Measurements from ENCODE around the gene FAM107B.
"Not testable (repeated sequence)": the region's sequence is repeated elsewhere in the genome, so short reads cannot be mapped to it uniquely, and the experiment has no call there.

The FAM107B gene

DNA sequence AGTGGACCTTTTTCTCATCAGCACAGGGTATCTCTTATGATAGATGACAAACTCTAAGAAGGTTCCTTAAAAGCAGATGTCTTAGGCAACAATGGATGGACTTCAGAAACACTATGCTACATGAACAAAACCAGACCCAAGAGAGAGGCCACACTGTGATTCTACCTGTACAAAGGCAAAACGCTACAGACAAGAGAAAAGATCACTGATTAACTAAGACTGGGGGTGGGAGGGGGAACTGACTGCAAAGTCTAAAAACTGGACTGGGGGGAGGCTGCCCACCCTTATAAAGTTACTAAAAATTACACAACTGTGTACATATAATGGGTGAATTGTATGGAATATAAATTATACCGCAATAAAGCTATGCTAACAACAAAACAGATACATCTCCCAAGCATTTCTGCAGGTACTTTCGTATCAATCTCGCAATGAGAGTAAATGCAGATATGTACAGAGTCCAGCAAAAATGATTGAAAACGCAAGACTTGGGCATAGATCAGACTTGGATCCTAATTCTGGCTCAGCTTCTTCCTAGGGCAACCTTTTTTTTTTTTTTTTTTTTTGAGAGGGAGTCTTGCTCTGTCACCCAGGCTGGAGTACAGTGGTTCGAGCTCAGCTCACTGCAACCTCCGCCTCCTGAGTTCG is 179.7 kb downstream of the FAM107B start:
- DNase-seq = no peak

GRCh38 chr10:14593806-14594205 is 180.9 kb downstream of the FAM107B start:
- DNase-seq = no peak

DNA sequence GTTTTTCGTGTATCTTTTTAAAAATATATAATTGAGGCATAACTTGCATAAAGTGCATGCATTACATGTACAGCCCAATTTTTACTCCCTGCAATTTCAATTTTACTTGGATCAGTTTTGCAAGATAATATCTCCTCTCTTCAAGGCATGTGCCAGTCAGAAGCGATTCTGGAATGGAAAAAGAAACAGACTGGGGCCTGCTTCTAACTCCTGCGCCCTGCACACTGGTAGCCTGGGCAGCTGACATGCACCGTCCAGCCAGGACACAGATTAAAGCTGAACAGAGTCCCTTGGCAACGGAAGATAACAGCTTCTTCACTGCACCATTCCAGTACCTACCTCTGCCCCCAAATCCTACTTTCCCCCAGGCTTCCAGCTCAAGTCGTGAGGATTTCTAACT is 182.1 kb downstream of the FAM107B start:
- no peak for DNase-seq

GRCh38 chr10:14592026-14592425 is 182.7 kb downstream of the FAM107B start:
- DNase-seq = no peak

DNA sequence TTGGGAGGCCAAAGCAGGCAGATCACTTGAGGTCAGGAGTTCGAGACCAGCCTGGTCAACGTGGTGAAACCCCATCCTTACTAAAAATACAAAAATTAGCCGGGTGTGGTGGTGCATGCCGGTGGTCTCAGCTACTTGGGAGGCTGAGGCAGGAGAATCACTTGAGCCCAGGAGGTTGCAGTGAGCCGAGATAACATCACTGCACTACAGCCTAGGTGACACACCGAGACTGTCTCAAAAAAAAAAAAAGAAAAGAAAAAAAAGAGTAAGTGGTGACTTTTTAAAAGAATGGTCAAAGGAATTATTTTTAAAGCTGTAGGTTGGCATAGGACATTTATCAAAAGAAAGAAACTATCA is 185.8 kb downstream of the FAM107B start:
- not testable (repeated sequence) for DNase-seq

GRCh38 chr10:14588084-14588937 is 186.4 kb downstream of the FAM107B start:
- DNase-seq = peak; percentile 72

DNA sequence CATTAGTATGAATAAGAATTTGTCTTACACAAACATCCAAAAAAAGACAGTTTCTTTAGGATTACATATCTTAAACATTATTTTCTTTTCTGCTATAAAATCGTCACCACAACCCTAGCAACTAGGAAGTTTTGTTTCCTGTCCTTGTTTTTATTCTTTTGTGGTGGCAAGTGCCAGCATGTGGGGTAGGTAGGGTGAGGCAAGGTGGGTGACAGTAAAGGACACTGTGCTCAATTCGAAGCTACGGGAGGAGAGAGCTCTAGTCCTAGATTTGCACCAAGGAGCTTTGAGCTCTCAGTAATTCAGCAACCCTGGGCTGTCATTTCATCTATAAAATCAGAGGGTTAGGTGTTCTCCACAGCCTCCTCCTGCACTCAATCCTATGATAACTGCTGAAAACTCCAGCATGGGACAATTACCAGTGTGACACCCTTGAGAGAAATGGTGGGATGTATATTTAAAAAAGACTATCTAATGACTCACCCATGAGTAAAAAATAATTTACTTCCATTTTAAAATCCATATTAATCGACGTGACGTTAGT is 187.1 kb downstream of the FAM107B start:
- no peak for DNase-seq

GRCh38 chr10:14586901-14587300 is 187.8 kb downstream of the FAM107B start:
- DNase-seq = peak; percentile 59

- no peak for DNase-seq
Measured at GRCh38 chr10:14585287-14586193, 189.2 kb downstream of the FAM107B start.

DNA sequence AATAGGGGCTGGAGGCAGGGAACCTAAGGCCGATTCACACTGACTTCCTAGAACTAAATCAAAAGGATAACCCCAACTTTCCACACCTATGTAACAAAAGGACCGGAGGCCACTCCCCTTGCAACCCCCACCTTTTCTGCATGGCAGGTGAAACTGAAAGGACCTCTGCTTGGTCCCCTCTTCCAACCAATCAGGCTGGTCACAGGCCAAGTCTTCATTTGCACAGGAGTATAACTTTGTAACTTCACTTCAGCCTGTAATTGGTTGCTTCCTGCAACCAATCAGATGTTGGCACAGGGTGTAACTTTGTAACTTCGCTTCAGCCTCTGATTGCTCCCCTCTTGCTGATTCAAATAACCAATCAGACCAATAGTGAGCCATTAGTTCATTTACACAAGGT is 190.0 kb downstream of the FAM107B start:
- peak; percentile 53 for DNase-seq

DNA sequence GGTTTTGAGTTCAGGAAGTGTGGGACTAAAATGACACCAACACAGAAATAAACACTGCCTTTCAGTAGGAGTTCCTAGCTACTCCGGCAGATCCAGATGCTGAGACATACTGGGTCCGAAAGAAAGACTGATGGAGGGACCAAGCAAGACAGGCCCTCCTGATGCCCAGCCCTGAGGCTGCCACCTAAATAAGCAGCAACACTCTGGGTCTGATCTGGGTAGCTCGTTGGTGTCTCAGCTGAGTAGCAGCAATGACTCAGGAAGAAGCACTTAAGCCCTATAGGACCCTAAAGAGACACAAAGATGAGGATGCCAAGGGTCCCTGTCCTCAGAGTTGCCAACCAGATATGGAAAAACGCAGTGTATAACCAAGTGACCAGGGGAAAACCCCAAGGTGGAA is 190.7 kb downstream of the FAM107B start:
- no peak for DNase-seq

DNA sequence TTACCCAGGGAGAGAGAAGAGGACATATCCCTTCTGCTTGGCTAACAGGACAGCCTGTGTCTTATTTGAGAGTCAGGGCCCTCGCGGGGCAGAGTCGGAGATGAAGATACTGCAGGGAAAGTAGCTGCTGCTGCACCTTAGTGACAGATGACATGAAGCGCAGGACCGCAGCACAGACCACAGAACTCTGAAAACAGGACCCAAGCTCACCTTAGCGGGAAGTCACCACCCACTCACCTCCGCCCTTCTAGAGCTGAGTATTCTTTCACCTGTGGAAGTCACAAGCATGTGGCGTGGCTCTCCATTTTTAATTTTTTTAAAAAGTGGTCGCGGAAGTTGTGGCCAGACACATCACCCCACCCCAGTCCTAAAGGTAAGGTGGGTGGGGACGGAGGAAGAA is 191.4 kb downstream of the FAM107B start:
- peak; percentile 85 for DNase-seq

DNA sequence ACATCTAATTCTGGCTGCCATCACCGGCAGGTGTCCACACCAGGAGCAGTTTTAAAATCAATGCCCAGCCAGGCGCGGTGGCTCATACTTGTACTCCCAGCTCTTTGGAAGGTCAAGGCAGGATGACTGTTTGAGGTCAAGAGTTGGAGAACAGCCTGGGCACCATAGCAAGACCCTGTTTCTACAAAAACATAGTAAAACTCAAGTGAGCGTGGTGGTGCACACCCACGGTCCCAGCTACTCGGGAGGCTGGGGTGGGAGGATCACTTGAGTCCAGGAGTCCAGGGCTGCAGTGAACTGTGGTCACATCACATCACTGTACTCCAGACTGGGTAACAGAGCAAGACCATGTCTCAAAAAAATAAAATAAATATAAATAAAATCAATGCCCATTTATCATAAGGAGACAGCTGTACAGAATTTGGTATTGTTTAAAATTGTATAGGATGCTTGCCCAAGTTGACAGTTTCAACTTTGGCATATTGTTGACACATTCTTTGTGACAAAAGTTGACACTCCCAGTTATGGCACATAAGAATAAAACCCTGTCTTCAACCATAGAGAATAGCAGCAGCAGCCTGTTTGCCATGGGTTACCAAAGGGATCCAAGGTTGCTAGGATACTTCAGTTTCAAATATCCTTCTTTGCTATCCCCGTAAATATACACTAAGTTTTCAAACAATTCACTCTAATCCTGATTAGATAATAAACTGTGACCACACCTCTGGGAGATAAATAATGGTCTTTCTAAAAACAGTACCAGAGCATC is 193.0 kb downstream of the FAM107B start:
- DNase-seq = no peak

DNA sequence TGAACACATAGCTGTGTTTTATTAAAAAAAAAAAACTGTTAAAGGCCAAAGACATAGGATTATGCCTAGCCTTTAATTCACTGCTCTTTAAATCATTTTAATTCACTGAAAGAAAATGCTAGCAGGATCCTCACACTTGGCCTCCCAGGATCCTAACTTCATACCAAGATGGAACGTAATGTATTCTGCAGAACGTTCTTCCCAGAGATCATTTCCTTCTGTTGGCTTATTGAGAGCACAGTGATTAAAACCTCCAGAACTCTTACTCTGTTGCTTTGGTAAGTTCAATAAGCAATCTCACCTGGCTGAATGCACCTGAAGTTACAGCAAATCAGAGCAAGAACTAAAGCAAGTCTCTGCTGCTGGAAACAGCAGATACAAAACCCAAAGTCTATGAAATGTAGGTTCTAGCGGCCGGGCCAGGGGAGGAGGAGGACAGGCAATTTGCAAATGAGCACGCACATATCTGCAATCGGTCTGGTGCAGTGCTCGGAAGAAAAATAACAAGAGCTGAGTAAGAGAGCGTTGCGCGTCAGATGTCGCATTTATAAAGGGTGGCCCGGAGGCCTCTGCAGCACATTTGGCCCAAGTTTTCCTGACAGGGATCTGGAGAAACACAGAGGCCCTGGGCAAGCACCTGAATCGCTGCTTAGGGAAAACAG is 193.9 kb downstream of the FAM107B start:
- DNase-seq = no peak

GRCh38 chr10:14579405-14579804 is 195.3 kb downstream of the FAM107B start:
- DNase-seq = no peak

GRCh38 chr10:14578060-14578952 is 196.4 kb downstream of the FAM107B start:
- no peak for DNase-seq

- DNase-seq = no peak
Measured at GRCh38 chr10:14574885-14575284, 199.8 kb downstream of the FAM107B start.

GRCh38 chr10:14574291-14574690 is 200.4 kb downstream of the FAM107B start:
- no peak for DNase-seq

DNA sequence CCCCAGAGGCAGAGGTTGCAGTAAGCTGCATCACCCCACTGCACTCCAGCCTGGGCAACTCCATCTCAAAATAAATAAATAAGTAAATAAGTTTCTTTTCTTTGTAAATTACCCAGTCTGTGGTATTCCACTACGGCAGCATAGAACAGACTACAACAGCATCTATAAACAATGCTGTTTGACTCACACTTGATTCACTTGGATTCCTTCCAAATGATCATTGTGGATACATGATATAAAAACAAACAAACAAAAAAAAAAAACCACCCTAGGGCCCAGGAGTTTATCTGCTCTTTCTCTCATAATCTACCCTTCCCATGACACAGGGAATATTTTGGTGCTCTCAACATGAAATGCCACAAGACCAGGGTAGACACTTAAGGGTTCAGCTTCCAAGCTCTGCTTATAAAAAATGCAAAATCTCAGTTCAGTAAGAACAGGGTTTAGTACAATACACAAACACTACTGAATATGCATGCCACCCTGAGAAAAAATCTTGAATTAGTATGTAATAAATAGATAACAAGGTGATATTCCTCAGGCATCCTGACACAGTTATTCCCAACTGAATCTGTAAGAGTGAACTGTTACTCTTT is 200.9 kb downstream of the FAM107B start:
- no peak for DNase-seq

DNA sequence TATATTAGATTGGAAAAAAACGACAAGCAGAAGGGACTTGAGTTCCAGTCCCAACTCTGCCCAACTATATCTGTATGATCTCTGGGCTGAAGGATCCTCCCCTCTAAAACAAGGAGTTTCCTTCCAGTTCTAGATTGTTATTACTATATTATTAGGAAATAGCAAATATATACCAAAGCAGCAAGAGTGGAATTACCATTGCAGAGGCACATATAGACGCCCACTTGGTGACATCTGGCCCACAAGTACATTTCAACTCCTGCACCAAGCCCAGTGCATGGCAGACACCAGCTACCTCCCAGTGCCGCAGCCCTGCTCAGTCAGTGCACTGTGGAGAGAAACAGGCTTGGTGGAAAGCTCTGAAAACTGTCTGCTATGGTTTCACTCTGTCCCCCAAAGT is 201.9 kb downstream of the FAM107B start:
- DNase-seq = no peak
